Stimulated activated CD4-positive, alpha-beta T cell treated with anti-CD3 and anti-CD28 coated beads, Interleukin-2, amount 100 ng/mL, for 48 hours (primary cell): Measurements from ENCODE around the gene BAHD1.
"Not testable (repeated sequence)": the region's sequence is repeated elsewhere in the genome, so short reads cannot be mapped to it uniquely, and the experiment has no call there.

Source experiments
- DNase-seq, 2 donors: peaks; one replicate each; pipeline ENCODE4 v3.0.0-alpha.2; 2020

BAHD1 gene

GRCh38 chr15:40446144-40446543 lies 5.4 kb downstream of the BAHD1 start:
- no peak for DNase-seq

GRCh38 chr15:40448354-40448753 lies 7.6 kb downstream of the BAHD1 start:
- DNase-seq, result no peak

GRCh38 chr15:40449275-40449674 lies 8.5 kb downstream of the BAHD1 start:
- DNase-seq, result no peak

- DNase-seq, result no peak
Observed at GRCh38 chr15:40450047-40450446, 9.3 kb downstream of the BAHD1 start.

GRCh38 chr15:40451527-40452158 lies 10.9 kb downstream of the BAHD1 start:
- no peak for DNase-seq

- no peak for DNase-seq
Observed at GRCh38 chr15:40452296-40453090, 11.7 kb downstream of the BAHD1 start.

GRCh38 chr15:40453941-40454340 lies 13.2 kb downstream of the BAHD1 start:
- not testable (repeated sequence) for DNase-seq

- no peak for DNase-seq
Observed at GRCh38 chr15:40454904-40455391, 14.2 kb downstream of the BAHD1 start.

GRCh38 chr15:40456299-40456712 lies 15.6 kb downstream of the BAHD1 start:
- no peak for DNase-seq

- DNase-seq, result no peak
Observed at GRCh38 chr15:40456738-40457137, 16.0 kb downstream of the BAHD1 start.

- no peak for DNase-seq
Observed at GRCh38 chr15:40458495-40459371, 18.0 kb downstream of the BAHD1 start.

- no peak for DNase-seq
Observed at GRCh38 chr15:40459391-40460015, 18.8 kb downstream of the BAHD1 start.

GRCh38 chr15:40460404-40460803 lies 19.7 kb downstream of the BAHD1 start:
- DNase-seq, result no peak

GRCh38 chr15:40461958-40462357 lies 21.2 kb downstream of the BAHD1 start:
- DNase-seq, result no peak

- DNase-seq, result no peak
Observed at GRCh38 chr15:40463279-40463678, 22.5 kb downstream of the BAHD1 start.

- no peak for DNase-seq
Observed at GRCh38 chr15:40463886-40464545, 23.3 kb downstream of the BAHD1 start.

GRCh38 chr15:40464595-40465185 lies 23.9 kb downstream of the BAHD1 start:
- no peak for DNase-seq

GRCh38 chr15:40465939-40466338 lies 25.2 kb downstream of the BAHD1 start:
- no peak for DNase-seq

GRCh38 chr15:40466426-40467260 lies 25.9 kb downstream of the BAHD1 start:
- DNase-seq, result no peak

- no peak for DNase-seq
Observed at GRCh38 chr15:40467261-40467615, 26.5 kb downstream of the BAHD1 start.

- no peak for DNase-seq
Observed at GRCh38 chr15:40468898-40469331, 28.2 kb downstream of the BAHD1 start.
